ENCODE data around the gene DDIAS.

- TF ChIP-seq EP300 (conservative IDR thresholded peaks at IDR 0.05; ENCODE audit: poor library complexity, severe bottlenecking) (no peak), CTCF (IDR thresholded peaks at IDR 0.05; ENCODE audit: poor library complexity, severe bottlenecking) (no peak), EZH2 (IDR thresholded peaks at IDR 0.05; ENCODE audit: borderline replicate concordance, insufficient read depth, low read length, poor library complexity, severe bottlenecking) (no peak), POLR2AphosphoS5 (IDR thresholded peaks at IDR 0.05) (no peak), MXI1 (conservative IDR thresholded peaks at IDR 0.05; ENCODE audit: poor library complexity, severe bottlenecking) (no peak), RAD21 (conservative IDR thresholded peaks at IDR 0.05) (no peak)
Observed at GRCh38 chr11:82871646-82872045, 29.9 kb upstream of the DDIAS start.

All from neural cell (in vitro differentiated cells).